SK-N-SH (cell line): ENCODE data around the gene FRMD6. TPM values are rescaled to one million over a fixed set of nuclear protein-coding genes. Genes with fewer than 3 reads are reported as not detected.

Source experiments
- CTCF ChIA-PET: fragments of 300-600, 350-600 bp; formaldehyde crosslinking; extraction: SDS; loops from one replicate; lab custom pipeline; 2021; lab: Yijun Ruan, JAX
- POLR2A ChIA-PET: fragments of 350-600 bp; sonication (Branson Sonifier 250); formaldehyde crosslinking; extraction: SDS; loops from one replicate; lab custom pipeline; 2020; ENCODE audit warnings: antibody characterized with exemption, inconsistent platforms; lab: Yijun Ruan, JAX
- DNase-seq: peaks from one replicate; pipeline ENCODE4 v3.0.0; 2012
- H2AFZ ChIP-seq: fragments of 200-600 bp; sonication (generic); 2 replicates; pipeline ENCODE4 v1.8.1; 2016; ENCODE audit warnings: antibody characterized with exemption, mild to moderate bottlenecking, low read depth
- H3F3A ChIP-seq: fragments of 200-600 bp; sonication (generic); replicated peaks from 2 replicates; pipeline ENCODE3; 2016; ENCODE audit warnings: antibody characterized with exemption, mild to moderate bottlenecking; ENCODE audit not compliant: insufficient read depth
- H3K27ac ChIP-seq, 2 experiments: fragments of 200-500 bp in 1 of 2; fragments of 200-600 bp in 1 of 2; sonication (Bioruptor generic) in 1 of 2; sonication (generic), shearing (Covaris generic) in 1 of 2; 2 replicates each; pipeline versions ENCODE4 v1.5.1 to v1.6.1; 2014 to 2016; ENCODE audit warnings: low read depth in 2 of 2, inconsistent platforms in 1 of 2, low read length in 1 of 2, mild to moderate bottlenecking in 1 of 2, mixed read lengths in 1 of 2
- H3K27me3 ChIP-seq: fragments of 200-600 bp; sonication (generic), shearing (Covaris generic); 2 replicates; pipeline ENCODE4 v1.6.1; 2016; ENCODE audit warnings: mixed run types; ENCODE audit not compliant: insufficient read depth
- H3K36me3 ChIP-seq, 2 experiments: fragments of 200-500 bp in 1 of 2; fragments of 200-600 bp in 1 of 2; sonication (Bioruptor generic) in 1 of 2; sonication (generic) in 1 of 2; replicated peaks in 1 of 2; 2 replicates each; pipeline versions ENCODE3 to v1.5.1; 2014 to 2016; ENCODE audit warnings: low read length in 1 of 2, mild to moderate bottlenecking in 1 of 2; ENCODE audit not compliant: insufficient read depth in 2 of 2, control insufficient read depth in 1 of 2
- H3K4me1 ChIP-seq, 2 experiments: fragments of 200-500 bp in 1 of 2; fragments of 200-600 bp in 1 of 2; sonication (Bioruptor generic) in 1 of 2; sonication (generic), shearing (Covaris generic) in 1 of 2; 2 replicates each; pipeline versions ENCODE4 v1.5.1 to v1.6.1; 2014 to 2016; ENCODE audit warnings: low read depth in 1 of 2, low read length in 1 of 2, mixed run types in 1 of 2; ENCODE audit not compliant: insufficient read depth in 2 of 2, control insufficient read depth in 1 of 2
- H3K4me2 ChIP-seq: fragments of 200-600 bp; sonication (generic), shearing (Covaris generic); 2 replicates; pipeline ENCODE4 v1.6.1; 2017; ENCODE audit warnings: mixed run types
- H3K4me3 ChIP-seq, 2 experiments: fragments of 200-500 bp in 1 of 2; fragments of 200-600 bp in 1 of 2; sonication (Bioruptor generic) in 1 of 2; sonication (generic), shearing (Covaris generic) in 1 of 2; 2 replicates each; pipeline versions ENCODE4 v1.5.1 to v1.8.1; 2014 to 2016; ENCODE audit warnings: low read depth in 2 of 2, inconsistent platforms in 1 of 2, low read length in 1 of 2, mild to moderate bottlenecking in 1 of 2, mixed read lengths in 1 of 2, moderate library complexity in 1 of 2
- H3K79me2 ChIP-seq: fragments of 200-600 bp; sonication (generic); 2 replicates; pipeline ENCODE4 v1.8.1; 2017; ENCODE audit warnings: mild to moderate bottlenecking; ENCODE audit not compliant: insufficient read depth
- H3K9ac ChIP-seq: fragments of 200-600 bp; sonication (generic); 2 replicates; pipeline ENCODE4 v1.6.1; 2017; ENCODE audit warnings: mixed run types
- H3K9me2 ChIP-seq: fragments of 200-600 bp; sonication (generic); 2 replicates; pipeline ENCODE4 v1.6.1; 2017; ENCODE audit warnings: mixed run types
- H3K9me3 ChIP-seq: fragments of 200-600 bp; sonication (generic); 2 replicates; pipeline ENCODE4 v1.6.1; 2017; ENCODE audit warnings: mixed run types, mild to moderate bottlenecking, moderate library complexity
- H4K20me1 ChIP-seq: fragments of 200-600 bp; sonication (generic); 2 replicates; pipeline ENCODE4 v1.6.1; 2017; ENCODE audit warnings: mild to moderate bottlenecking, mixed run types; ENCODE audit not compliant: insufficient read depth
- CHD2 ChIP-seq: fragments of 150-350 bp; IDR thresholded peaks from 2 replicates; pipeline ENCODE4 v1.6.1; 2018; ENCODE audit warnings: low read length; ENCODE audit not compliant: partially characterized antibody
- ELF1 ChIP-seq: IDR thresholded peaks from 2 replicates; pipeline ENCODE4 v1.4.0; 2012
- EP300 ChIP-seq, 2 experiments: IDR thresholded peaks; 2 replicates each; pipeline versions ENCODE4 v1.4.0 to v1.6.1; 2012; ENCODE audit warnings: borderline replicate concordance in 1 of 2, low read depth in 1 of 2, low read length in 1 of 2
- EZH2phosphoT487 ChIP-seq: fragments of 200-600 bp; sonication (generic); IDR thresholded peaks from 2 replicates; pipeline ENCODE4 v1.6.1; 2017; ENCODE audit warnings: low read depth, mixed run types, mild to moderate bottlenecking, antibody characterized with exemption, moderate library complexity, borderline replicate concordance
- FOSL2 ChIP-seq: IDR thresholded peaks from 2 replicates; pipeline ENCODE4 v1.4.0; 2012; ENCODE audit warnings: low read depth, mild to moderate bottlenecking, moderate library complexity, borderline replicate concordance
- GABPA ChIP-seq: IDR thresholded peaks from 2 replicates; pipeline ENCODE4 v1.4.0; 2012; ENCODE audit warnings: low read depth, mild to moderate bottlenecking
- GATA2 ChIP-seq: sonication (generic); formaldehyde crosslinking; IDR thresholded peaks from 2 replicates; pipeline ENCODE4 v1.5.0; 2020; ENCODE audit warnings: mild to moderate bottlenecking, missing genetic modification reagents
- JUND ChIP-seq: IDR thresholded peaks from 2 replicates; pipeline ENCODE4 v1.4.0; 2012
- NFIC ChIP-seq: IDR thresholded peaks from 2 replicates; pipeline ENCODE4 v1.4.0; 2012; ENCODE audit warnings: borderline replicate concordance
- RFX5 ChIP-seq: IDR thresholded peaks from 2 replicates; pipeline ENCODE4 v1.6.1; 2012; ENCODE audit warnings: mild to moderate bottlenecking, improper control_type of control experiment, low read length
- SIN3A ChIP-seq: IDR thresholded peaks from 2 replicates; pipeline ENCODE4 v1.6.1; 2012; ENCODE audit warnings: low read depth, mild to moderate bottlenecking, low read length, moderate library complexity, borderline replicate concordance
- SMC3 ChIP-seq: IDR thresholded peaks from 2 replicates; pipeline ENCODE4 v1.6.1; 2012; ENCODE audit warnings: low read depth, low read length, improper control_type of control experiment
- TCF12 ChIP-seq: IDR thresholded peaks from 2 replicates; pipeline ENCODE4 v1.4.0; 2012
- TEAD4 ChIP-seq: IDR thresholded peaks from 2 replicates; pipeline ENCODE4 v1.4.0; 2012; ENCODE audit warnings: mild to moderate bottlenecking, borderline replicate concordance; ENCODE audit not compliant: insufficient read depth
- YY1 ChIP-seq: IDR thresholded peaks from 2 replicates; pipeline ENCODE4 v1.4.0; 2012; ENCODE audit warnings: low read depth, mild to moderate bottlenecking
- WGBS: methylation state at CpG from one replicate; pipeline ENCODE4 v1.1.6; 2017; ENCODE audit warnings: low lambda C conversion rate; 5-methylcytosine and 5-hydroxymethylcytosine counted together
- polyA plus RNA-seq, 3 experiments: library from polyadenylated mRNA; depleted of rRNA; stranded (reverse); fragments of >200 nt; gene quantifications; 2 replicates each; pipeline ENCODE4 v1.2.3, GENCODE V29; 2012
- TF ChIP-seq, protein P1 (sequence below): fragments of 150-350 bp; IDR thresholded peaks from 2 replicates; pipeline ENCODE4 v1.6.1; 2017; ENCODE audit warnings: antibody characterized with exemption, low read length, low read depth, borderline replicate concordance
- TF ChIP-seq, protein P2 (sequence below): IDR thresholded peaks from 2 replicates; pipeline ENCODE4 v1.4.0; 2012; ENCODE audit warnings: low read depth, borderline replicate concordance
- TF ChIP-seq, protein P3 (sequence below): IDR thresholded peaks from 2 replicates; pipeline ENCODE4; 2012
- TF ChIP-seq, protein P4 (sequence below): IDR thresholded peaks from 2 replicates; pipeline ENCODE4 v1.6.1; 2012; ENCODE audit warnings: mild to moderate bottlenecking, low read depth, low read length, moderate library complexity
- TF ChIP-seq, protein P5 (sequence below): IDR thresholded peaks from 2 replicates; pipeline ENCODE4 v1.4.0; 2012; ENCODE audit warnings: low read depth

FRMD6 gene
- polyA plus RNA-seq, 1 of the 3 experiments (the other 2 are of a cell fraction) = 147 TPM

DNA sequence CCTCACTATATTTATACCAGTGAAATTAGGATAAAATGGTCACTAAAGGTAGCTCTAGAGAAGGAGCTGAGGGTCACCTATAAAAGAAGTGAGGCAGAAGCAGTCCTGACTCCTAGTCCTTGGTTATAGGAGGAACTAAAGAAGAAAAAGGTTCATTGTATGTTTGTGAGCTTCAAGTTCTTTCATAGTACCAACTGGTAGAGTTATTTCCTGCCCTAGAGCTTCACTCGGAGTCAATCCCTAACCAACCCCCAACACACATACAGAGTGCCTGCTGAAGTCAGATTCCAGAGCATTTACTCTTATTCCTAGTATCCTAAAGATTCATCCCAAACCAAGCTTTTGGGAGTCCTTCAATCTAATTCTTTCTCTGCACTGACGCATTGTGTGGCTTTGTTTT, 29.3 kb upstream of the FRMD6 start:
- no peak overlapping the region for H3K9ac ChIP-seq
- no peaks in the 10 kb centered on the region for H3K79me2 ChIP-seq
- H4K20me1 ChIP-seq = no peaks in the 10 kb centered on the region
- peaks cover 1 to 2% of the 10 kb centered on the region in 2 experiments; a peak in 3 of 4 replicates for H3K4me1 ChIP-seq
- ChIA-PET CTCF (interaction anchor here (0.6 to 1.4 kb wide), 4 partner anchors 8 to 40 kb away, joined by 3 to 5 read pairs (median 3); no protein-coding TSS in a partner anchor), POLR2A (no interaction called here)
- 100% methylated on average over 2 of the region's 2 CpGs for WGBS
- H3K27me3 ChIP-seq = no peaks in the 10 kb centered on the region
- no peak for DNase-seq
- no peaks in the 10 kb centered on the region for H3K9me3 ChIP-seq
- H3F3A ChIP-seq = peaks cover 7% of the 10 kb centered on the region
- H2AFZ ChIP-seq = no peak overlapping the region
- TF ChIP-seq ELF1 (no peak), CHD2 (no peak), NFIC (no peak), EP300 (IDR thresholded peaks at IDR 0.05; ENCODE audit: borderline replicate concordance in 1 of 2, low read depth in 1 of 2, low read length in 1 of 2) (no peak), FOSL2 (no peak), YY1 (no peak), SMC3 (no peak), TCF12 (no peak), RFX5 (no peak), SIN3A (no peak), GATA2 (CRISPR knock-in tag) (no peak), GABPA (no peak), JUND (no peak), TEAD4 (no peak), EZH2phosphoT487 (no peak)
- TF ChIP-seq, protein P1, sequence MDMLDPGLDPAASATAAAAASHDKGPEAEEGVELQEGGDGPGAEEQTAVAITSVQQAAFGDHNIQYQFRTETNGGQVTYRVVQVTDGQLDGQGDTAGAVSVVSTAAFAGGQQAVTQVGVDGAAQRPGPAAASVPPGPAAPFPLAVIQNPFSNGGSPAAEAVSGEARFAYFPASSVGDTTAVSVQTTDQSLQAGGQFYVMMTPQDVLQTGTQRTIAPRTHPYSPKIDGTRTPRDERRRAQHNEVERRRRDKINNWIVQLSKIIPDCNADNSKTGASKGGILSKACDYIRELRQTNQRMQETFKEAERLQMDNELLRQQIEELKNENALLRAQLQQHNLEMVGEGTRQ = no peak
- TF ChIP-seq, protein P2, sequence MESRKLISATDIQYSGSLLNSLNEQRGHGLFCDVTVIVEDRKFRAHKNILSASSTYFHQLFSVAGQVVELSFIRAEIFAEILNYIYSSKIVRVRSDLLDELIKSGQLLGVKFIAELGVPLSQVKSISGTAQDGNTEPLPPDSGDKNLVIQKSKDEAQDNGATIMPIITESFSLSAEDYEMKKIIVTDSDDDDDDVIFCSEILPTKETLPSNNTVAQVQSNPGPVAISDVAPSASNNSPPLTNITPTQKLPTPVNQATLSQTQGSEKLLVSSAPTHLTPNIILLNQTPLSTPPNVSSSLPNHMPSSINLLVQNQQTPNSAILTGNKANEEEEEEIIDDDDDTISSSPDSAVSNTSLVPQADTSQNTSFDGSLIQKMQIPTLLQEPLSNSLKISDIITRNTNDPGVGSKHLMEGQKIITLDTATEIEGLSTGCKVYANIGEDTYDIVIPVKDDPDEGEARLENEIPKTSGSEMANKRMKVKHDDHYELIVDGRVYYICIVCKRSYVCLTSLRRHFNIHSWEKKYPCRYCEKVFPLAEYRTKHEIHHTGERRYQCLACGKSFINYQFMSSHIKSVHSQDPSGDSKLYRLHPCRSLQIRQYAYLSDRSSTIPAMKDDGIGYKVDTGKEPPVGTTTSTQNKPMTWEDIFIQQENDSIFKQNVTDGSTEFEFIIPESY = no peak
- TF ChIP-seq, protein P3, sequence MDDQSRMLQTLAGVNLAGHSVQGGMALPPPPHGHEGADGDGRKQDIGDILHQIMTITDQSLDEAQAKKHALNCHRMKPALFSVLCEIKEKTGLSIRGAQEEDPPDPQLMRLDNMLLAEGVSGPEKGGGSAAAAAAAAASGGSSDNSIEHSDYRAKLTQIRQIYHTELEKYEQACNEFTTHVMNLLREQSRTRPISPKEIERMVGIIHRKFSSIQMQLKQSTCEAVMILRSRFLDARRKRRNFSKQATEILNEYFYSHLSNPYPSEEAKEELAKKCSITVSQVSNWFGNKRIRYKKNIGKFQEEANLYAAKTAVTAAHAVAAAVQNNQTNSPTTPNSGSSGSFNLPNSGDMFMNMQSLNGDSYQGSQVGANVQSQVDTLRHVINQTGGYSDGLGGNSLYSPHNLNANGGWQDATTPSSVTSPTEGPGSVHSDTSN = no peak
- TF ChIP-seq, protein P4, sequence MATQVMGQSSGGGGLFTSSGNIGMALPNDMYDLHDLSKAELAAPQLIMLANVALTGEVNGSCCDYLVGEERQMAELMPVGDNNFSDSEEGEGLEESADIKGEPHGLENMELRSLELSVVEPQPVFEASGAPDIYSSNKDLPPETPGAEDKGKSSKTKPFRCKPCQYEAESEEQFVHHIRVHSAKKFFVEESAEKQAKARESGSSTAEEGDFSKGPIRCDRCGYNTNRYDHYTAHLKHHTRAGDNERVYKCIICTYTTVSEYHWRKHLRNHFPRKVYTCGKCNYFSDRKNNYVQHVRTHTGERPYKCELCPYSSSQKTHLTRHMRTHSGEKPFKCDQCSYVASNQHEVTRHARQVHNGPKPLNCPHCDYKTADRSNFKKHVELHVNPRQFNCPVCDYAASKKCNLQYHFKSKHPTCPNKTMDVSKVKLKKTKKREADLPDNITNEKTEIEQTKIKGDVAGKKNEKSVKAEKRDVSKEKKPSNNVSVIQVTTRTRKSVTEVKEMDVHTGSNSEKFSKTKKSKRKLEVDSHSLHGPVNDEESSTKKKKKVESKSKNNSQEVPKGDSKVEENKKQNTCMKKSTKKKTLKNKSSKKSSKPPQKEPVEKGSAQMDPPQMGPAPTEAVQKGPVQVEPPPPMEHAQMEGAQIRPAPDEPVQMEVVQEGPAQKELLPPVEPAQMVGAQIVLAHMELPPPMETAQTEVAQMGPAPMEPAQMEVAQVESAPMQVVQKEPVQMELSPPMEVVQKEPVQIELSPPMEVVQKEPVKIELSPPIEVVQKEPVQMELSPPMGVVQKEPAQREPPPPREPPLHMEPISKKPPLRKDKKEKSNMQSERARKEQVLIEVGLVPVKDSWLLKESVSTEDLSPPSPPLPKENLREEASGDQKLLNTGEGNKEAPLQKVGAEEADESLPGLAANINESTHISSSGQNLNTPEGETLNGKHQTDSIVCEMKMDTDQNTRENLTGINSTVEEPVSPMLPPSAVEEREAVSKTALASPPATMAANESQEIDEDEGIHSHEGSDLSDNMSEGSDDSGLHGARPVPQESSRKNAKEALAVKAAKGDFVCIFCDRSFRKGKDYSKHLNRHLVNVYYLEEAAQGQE = no peak
- TF ChIP-seq, protein P5, sequence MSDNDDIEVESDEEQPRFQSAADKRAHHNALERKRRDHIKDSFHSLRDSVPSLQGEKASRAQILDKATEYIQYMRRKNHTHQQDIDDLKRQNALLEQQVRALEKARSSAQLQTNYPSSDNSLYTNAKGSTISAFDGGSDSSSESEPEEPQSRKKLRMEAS = no peak
- H3K4me2 ChIP-seq = no peak overlapping the region
- H3K4me3 ChIP-seq = no peak overlapping the region
- H3K27ac ChIP-seq = no peak overlapping the region
- H3K36me3 ChIP-seq = no peaks in the 10 kb centered on the region
- H3K9me2 ChIP-seq = no peaks in the 10 kb centered on the region
